GM18526 (cell line): ENCODE results near the gene PSMA7.

Experiments
- POLR2A ChIP-seq: IDR thresholded peaks from 3 replicates; pipeline ENCODE4 v1.6.1; 2011; ENCODE audit not compliant: insufficient read length; ENCODE audit errors: extremely low read depth

The PSMA7 gene

GRCh38 chr20:62162765-62163484 lies 19.7 kb upstream of the PSMA7 start:
- TF ChIP-seq POLR2A: no peak

- no peak for TF ChIP-seq POLR2A
These were observed 18.2 kb upstream of the PSMA7 start for GRCh38 chr20:62161347-62161746.

GRCh38 chr20:62160876-62161275 lies 17.7 kb upstream of the PSMA7 start:
- no peak for TF ChIP-seq POLR2A

GRCh38 chr20:62160253-62160652 lies 17.1 kb upstream of the PSMA7 start:
- no peak for TF ChIP-seq POLR2A

- TF ChIP-seq POLR2A: no peak
These were observed 16.6 kb upstream of the PSMA7 start for GRCh38 chr20:62159839-62160238.

GRCh38 chr20:62159052-62159451 lies 15.9 kb upstream of the PSMA7 start:
- TF ChIP-seq POLR2A: no peak

GRCh38 chr20:62158541-62158940 lies 15.3 kb upstream of the PSMA7 start:
- no peak for TF ChIP-seq POLR2A

- TF ChIP-seq POLR2A: no peak
These were observed 14.8 kb upstream of the PSMA7 start for GRCh38 chr20:62158088-62158400.

GRCh38 chr20:62157387-62158087 lies 14.3 kb upstream of the PSMA7 start:
- no peak for TF ChIP-seq POLR2A

GRCh38 chr20:62156592-62157386 lies 13.6 kb upstream of the PSMA7 start:
- no peak for TF ChIP-seq POLR2A

- no peak for TF ChIP-seq POLR2A
These were observed 13.0 kb upstream of the PSMA7 start for GRCh38 chr20:62156254-62156556.

- TF ChIP-seq POLR2A: no peak
These were observed 12.4 kb upstream of the PSMA7 start for GRCh38 chr20:62155428-62156253.

- TF ChIP-seq POLR2A: no peak
These were observed 8.7 kb upstream of the PSMA7 start for GRCh38 chr20:62151835-62152364.

GRCh38 chr20:62151225-62151624 lies 8.0 kb upstream of the PSMA7 start:
- no peak for TF ChIP-seq POLR2A

- no peak for TF ChIP-seq POLR2A
These were observed 7.0 kb upstream of the PSMA7 start for GRCh38 chr20:62150310-62150575.

GRCh38 chr20:62149532-62150309 lies 6.5 kb upstream of the PSMA7 start:
- TF ChIP-seq POLR2A: no peak
